ENCODE results near the gene TRAPPC12.

DNA sequence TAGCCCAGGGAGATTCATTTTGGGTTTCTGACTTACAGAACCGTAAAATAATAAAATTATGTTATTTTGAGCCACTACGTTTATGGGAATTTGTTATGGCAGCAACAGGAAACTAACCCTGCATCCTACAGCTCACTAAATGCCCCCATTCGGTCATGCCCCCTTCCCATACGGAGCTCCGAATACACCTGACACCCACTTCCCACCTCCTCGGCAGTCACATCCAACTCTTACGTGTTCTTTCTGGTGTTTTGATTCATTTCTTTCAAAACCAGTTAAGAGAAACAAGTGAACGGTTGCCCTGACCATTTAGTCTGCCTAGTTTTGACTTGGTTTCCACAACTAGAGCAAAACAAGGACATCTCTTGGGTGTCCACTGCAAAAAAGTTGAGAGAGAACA lies 21.6 kb upstream of the TRAPPC12 start:
- TF ChIP-seq POLR2A (IDR thresholded peaks at IDR 0.05) (no peak), POLR2AphosphoS5 (IDR thresholded peaks at IDR 0.05) (no peak), EP300 (IDR thresholded peaks at IDR 0.05; ENCODE audit: low read depth) (no peak)
- TF ChIP-seq, protein P1, sequence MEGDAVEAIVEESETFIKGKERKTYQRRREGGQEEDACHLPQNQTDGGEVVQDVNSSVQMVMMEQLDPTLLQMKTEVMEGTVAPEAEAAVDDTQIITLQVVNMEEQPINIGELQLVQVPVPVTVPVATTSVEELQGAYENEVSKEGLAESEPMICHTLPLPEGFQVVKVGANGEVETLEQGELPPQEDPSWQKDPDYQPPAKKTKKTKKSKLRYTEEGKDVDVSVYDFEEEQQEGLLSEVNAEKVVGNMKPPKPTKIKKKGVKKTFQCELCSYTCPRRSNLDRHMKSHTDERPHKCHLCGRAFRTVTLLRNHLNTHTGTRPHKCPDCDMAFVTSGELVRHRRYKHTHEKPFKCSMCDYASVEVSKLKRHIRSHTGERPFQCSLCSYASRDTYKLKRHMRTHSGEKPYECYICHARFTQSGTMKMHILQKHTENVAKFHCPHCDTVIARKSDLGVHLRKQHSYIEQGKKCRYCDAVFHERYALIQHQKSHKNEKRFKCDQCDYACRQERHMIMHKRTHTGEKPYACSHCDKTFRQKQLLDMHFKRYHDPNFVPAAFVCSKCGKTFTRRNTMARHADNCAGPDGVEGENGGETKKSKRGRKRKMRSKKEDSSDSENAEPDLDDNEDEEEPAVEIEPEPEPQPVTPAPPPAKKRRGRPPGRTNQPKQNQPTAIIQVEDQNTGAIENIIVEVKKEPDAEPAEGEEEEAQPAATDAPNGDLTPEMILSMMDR (IDR thresholded peaks at IDR 0.05): no peak

Data from transverse colon (tissue), 4 donors.